Kidney tubule cell (primary cell): ENCODE measurements around the gene SNX9.
A peak's percentile ranks its signal among the peaks of the same experiment; 100 is the strongest.
"Not testable (repeated sequence)": the region's sequence is repeated elsewhere in the genome, so short reads cannot be mapped to it uniquely, and the experiment has no call there.

ENCODE experiments used
- DNase-seq: peaks from one replicate; pipeline ENCODE4 v3.0.0-alpha.2; 2018; ENCODE audit warnings: low spot score

The SNX9 gene

GRCh38 chr6:157928428-157928827 is 105.4 kb downstream of the SNX9 start:
- DNase-seq: no peak

DNA sequence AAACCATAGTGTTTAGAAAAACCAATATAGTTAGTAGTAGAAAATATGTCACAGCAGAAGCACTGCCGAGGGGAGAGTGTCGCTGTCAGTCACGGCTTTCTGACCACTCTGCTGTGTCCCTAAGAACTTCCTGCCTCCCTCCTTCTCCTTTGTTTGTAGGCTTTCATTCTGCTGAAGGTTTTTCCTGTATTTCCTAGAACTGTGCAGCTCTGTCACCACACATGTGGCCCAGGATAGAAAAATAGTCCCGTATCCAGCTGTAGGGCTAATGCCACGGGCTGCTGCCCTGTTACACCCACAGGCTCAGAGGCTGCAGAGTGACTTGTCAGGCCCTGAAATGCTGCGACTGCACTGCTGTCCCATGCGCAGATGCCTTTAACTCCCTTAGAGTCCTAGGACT is 106.0 kb downstream of the SNX9 start:
- no peak for DNase-seq

GRCh38 chr6:157929765-157930319 is 106.8 kb downstream of the SNX9 start:
- no peak for DNase-seq

- no peak for DNase-seq
Observed at GRCh38 chr6:157935786-157936185, 112.7 kb downstream of the SNX9 start.

DNA sequence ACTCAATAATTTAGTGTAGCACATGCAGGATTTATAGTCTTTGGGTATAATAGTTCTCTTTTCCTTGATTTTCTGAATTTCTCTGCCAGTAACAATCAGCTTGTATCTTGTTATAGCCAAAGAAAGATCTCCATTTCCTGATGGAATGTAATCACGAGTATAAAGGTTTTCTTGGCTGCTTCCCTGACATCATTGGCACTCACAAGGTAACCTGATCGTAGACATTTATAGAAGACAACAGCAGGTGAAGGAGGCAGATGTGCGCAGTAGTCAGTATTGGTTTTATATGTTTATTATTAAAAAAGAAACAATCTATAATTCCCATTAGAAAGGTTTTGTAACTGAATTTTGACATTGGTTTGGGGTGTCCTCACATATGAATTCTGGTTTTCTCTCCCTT is 114.3 kb downstream of the SNX9 start:
- DNase-seq: no peak

GRCh38 chr6:157937916-157938315 is 114.9 kb downstream of the SNX9 start:
- DNase-seq: no peak

DNA sequence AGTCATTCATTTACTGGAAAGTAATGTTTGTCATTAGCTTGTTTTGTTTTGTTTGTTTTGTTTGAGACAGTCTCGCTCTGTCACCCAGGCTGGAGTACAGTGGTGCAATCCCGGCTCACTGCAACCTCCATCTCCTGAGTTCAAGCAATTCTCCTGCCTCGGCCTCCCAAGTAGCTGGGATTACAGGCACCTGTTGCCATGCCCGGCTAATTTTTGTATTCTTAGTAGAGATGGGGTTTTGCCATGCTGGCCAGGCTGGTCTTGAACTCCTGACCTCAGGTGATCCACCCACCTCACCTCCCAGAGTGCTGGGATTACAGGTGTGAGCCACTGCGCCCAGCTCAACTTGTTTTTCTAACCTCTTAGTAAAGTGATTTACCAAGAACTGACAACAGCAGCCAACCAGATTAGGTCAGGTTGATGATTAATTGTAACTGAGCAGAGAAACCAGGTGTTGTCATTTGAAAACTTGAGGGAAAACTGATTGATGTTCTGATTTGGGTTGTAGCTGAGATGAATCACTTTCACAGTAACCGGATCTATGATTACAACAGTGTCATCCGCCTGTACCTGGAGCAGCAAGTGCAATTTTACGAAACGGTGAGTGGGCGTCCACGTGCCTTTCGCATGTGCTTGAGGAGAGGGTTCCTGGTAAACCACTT is 117.5 kb downstream of the SNX9 start:
- DNase-seq: peak; percentile 81

DNA sequence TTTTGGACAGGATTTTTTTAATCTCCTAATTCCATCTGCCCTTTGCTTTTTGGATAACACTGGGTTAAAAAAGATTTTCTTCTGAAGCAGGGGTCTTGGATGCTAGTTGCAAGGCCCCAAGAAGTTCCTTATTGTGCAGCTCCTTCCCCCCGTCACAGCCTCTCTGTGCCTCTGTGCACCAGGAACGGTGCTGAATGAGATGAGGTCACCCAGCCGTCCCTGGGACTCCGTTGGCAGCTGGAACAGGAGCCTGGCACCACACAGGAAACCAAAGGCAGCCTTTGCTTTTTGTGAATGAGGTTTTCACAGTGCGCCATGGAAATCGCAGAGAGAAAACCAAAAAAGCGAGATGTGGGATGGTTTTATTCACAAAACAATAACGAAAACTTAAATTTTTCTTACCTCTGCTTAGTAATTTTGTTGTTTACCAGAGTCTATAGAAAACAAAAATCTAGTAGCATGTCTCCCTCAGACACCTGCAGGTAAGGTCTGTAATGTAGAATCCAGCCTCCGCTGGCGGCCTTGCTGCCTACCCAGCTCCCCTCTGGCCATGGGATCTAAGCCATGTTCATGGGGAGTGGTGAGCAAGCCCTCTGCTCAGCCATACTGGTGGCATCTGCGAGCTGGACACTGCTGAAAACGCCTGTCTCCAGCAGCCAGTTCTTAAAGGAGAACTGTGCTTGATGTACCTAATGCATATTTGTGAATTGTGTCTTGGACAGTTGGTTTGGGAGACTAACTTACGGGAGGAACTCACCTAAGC is 118.2 kb downstream of the SNX9 start:
- DNase-seq: no peak

DNA sequence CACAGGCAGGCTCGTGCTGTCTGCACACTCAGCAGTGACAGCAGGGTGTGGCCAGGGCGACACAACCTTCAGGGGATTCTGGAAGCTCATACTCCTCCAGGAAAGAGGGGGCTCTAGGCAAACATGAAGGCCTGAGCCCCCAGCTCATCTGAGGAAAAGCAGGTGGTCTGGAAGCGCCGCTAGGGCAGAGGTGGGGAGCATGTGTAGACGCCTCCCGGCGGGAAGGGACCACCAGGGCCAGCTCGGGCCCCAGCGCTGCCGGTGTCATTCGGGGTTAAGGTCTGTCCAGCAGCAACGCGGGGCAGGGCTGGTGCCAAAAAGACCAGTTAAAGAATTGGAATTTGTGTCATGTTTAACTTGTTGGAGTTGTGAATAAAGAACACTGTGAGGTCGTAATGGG is 119.3 kb downstream of the SNX9 start:
- no peak for DNase-seq

DNA sequence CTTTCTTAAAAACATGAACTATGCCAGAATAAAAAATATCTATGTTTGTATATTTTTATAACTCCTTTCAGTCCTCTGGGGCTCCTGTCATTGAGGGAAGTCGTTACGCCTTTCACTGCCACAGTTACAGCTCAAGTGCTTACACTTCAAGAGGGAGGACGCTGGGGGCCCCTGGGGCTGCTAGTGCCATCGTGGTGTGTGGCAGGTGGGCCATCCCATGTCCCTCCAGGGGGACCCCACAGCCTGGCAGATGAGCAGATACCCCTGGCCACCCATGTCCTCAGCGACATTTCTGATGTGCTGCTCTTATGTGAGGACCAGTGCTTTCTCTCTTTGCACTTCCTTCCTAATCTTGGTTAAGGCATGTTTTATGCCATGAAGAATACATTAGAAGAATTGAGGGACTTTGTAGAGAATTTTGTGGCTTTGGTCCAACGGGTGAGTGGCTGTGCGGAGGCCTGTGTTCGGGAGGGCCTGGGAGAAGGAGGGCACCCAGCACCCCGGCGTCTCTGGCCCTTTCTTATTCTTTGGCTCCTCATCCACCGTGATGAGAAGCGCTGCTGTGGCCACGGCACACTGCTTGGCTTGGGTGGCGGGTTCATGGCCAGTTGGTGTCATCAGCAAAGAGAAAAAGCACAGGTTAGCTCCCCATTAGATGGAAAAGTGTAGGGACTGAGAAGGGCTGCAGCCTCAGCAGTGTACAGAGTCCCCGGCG is 120.4 kb downstream of the SNX9 start:
- DNase-seq: no peak

GRCh38 chr6:157943964-157944283 is 120.9 kb downstream of the SNX9 start:
- no peak for DNase-seq

GRCh38 chr6:157944983-157945931 is 122.2 kb downstream of the SNX9 start:
- DNase-seq: no peak

GRCh38 chr6:157946053-157946617 is 123.1 kb downstream of the SNX9 start:
- no peak for DNase-seq

DNA sequence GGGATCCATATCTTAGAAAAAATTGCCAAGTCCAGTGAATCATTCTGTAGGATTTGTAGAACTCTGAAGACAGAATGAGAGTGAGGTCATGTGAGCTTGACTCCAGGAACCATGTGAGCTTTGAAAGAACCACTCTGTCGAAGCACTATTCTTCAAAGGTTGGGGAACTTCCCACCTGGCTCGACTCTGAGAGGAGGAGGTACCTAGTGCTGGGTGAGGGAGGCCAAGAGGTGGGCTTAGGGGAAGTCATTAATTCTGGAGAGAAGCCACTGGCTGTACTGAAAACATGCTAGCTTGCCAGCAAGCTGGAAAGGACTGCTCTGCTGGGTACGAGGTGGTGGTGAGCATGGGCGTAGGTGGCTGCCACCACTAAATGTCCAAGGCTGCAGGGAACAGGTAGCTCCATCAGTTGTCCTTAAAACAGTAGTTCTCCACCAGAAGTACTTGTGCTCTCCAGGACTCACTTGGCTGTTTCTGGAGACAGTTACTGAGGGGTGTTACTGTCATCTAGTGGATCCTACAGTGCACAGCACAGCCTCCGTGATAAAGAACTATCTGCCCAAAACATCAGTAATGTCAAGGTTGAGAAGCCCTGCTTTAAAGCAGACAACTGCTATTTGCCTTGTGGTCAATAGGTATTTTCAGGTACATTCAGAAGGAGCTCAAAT is 124.0 kb downstream of the SNX9 start:
- DNase-seq: no peak

DNA sequence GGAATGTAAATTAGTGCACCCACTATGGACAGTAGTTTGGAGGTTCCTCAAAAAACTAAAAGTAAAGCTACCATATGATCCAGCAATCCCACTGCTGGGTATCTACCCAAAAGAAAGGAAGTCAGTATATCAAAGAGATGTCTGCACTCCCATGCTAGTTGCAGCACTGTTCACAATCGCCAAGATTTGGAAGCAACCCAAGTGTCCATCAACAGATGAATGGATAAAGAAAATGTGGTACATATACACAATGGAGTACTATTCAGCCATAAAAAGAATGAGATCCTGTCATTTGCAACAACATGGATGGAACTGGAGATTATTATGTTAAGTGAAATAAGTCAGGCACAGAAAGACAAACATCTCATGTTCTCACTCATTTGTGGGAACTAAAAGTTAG is 127.9 kb downstream of the SNX9 start:
- not testable (repeated sequence) for DNase-seq

DNA sequence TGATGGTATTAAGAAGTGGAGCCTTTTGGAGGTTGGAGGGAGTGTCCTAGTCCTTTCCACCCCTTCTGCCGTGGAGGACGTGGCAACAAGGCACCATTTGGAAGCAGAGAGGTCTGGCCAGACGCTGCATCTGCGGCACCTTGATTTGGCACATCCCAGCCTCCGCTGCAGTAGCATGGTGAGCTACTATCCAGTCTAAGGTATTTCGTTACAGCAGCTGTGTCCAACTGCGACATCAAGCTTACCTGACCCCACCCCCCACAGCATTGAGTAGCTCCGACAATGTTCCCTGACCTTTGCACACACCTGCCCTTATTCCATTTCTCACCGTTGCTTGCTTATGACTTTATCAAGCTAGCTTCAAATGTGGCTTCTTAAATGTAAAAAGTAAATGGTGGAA is 128.8 kb downstream of the SNX9 start:
- DNase-seq: no peak

DNA sequence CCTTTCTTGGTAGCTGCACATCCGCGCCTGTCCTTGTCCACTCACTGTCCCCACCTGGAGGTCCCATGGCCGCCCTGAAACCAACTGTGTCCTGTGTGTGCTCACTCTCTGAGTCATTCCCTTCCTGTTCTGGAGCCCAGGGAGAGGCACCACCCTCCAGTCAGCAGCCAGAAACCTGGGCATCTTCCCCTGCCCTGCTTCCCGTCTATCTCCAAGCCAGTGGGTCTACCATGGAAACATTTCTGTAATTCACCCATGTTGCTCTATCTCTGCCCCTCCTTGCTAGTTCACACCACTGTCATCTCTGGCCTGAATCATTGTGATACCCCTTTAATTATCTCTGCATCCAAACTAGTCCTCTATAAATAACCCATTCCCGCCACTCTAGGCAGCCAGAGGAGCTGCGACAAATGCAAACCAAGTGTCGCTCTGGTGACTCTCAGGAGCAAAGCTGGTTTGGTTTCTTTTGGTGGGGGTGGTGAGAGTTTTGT is 129.9 kb downstream of the SNX9 start:
- peak; percentile 45 for DNase-seq

DNA sequence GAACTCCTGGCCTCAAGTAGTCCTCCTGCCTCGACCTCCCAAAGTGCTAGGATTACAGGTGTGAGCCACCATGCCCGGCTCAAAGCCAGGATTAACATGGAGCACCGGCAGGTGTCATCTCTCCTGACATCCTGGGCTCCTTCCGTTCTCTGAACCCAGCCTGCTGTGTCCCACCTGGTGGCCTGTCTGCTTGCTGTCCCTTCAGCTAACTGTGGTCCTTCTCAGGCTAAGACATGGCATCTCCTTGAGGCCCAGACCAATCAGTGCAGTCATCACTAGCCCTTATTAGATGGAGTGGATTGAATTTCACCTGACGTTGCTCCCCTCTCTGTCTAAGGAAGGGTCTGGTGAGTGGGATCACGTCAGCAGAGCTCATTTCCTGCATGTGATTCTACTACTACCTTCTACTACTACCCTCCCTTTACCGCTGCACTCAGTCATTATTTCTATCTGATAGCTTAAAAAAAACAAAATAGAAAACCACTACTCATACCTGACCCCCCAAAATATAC is 130.6 kb downstream of the SNX9 start:
- peak; percentile 29 for DNase-seq

- DNase-seq: peak; percentile 66
Observed at GRCh38 chr6:157954150-157955117, 131.4 kb downstream of the SNX9 start.
